Stimulated activated CD4-positive, alpha-beta T cell treated with anti-CD3 and anti-CD28 coated beads, TNF-alpha, amount 100 ng/mL, for 24 hours (primary cell): ENCODE measurements around the gene PLB1.

Experiments used
- DNase-seq, 3 experiments: peaks; one replicate each; pipeline ENCODE4 v3.0.0-alpha.2; 2020; ENCODE audit warnings: low read depth in 3 of 3

Gene PLB1

GRCh38 chr2:28565720-28566295, 69.9 kb downstream of the PLB1 start:
- DNase-seq: no peak

- DNase-seq: peak; percentile 83 to 86 (median 85)
Observed at GRCh38 chr2:28566521-28567041, 70.7 kb downstream of the PLB1 start.

- peak in 1 of 3 experiments; percentile 25 for DNase-seq
Observed at GRCh38 chr2:28567061-28567471, 71.2 kb downstream of the PLB1 start.

GRCh38 chr2:28568036-28568435, 72.2 kb downstream of the PLB1 start:
- no peak for DNase-seq

GRCh38 chr2:28568533-28568932, 72.7 kb downstream of the PLB1 start:
- DNase-seq: no peak

GRCh38 chr2:28570431-28570830, 74.6 kb downstream of the PLB1 start:
- DNase-seq: no peak

- no peak for DNase-seq
Observed at GRCh38 chr2:28576714-28577113, 80.9 kb downstream of the PLB1 start.

GRCh38 chr2:28577791-28578680, 82.2 kb downstream of the PLB1 start:
- DNase-seq: no peak

GRCh38 chr2:28578774-28579173, 82.9 kb downstream of the PLB1 start:
- no peak for DNase-seq

- DNase-seq: no peak
Observed at GRCh38 chr2:28579606-28580005, 83.7 kb downstream of the PLB1 start.

GRCh38 chr2:28580078-28580477, 84.2 kb downstream of the PLB1 start:
- DNase-seq: no peak

GRCh38 chr2:28581312-28581711, 85.5 kb downstream of the PLB1 start:
- DNase-seq: no peak

GRCh38 chr2:28582152-28582551, 86.3 kb downstream of the PLB1 start:
- no peak for DNase-seq

GRCh38 chr2:28582595-28582994, 86.7 kb downstream of the PLB1 start:
- no peak for DNase-seq

- DNase-seq: peak; percentile 62 to 80 (median 75)
Observed at GRCh38 chr2:28583899-28584553, 88.2 kb downstream of the PLB1 start.

- DNase-seq: peak in 1 of 3 experiments; percentile 46
Observed at GRCh38 chr2:28586867-28587266, 91.0 kb downstream of the PLB1 start.

GRCh38 chr2:28587526-28588291, 91.8 kb downstream of the PLB1 start:
- no peak for DNase-seq

- peak in 1 of 3 experiments; percentile 21 for DNase-seq
Observed at GRCh38 chr2:28588292-28588670, 92.4 kb downstream of the PLB1 start.

- no peak for DNase-seq
Observed at GRCh38 chr2:28589746-28590463, 94.0 kb downstream of the PLB1 start.

GRCh38 chr2:28590496-28591301, 94.8 kb downstream of the PLB1 start:
- no peak for DNase-seq
